Natural killer cell (primary cell): ENCODE results near the gene GLCCI1. TPM values are rescaled to one million over a fixed set of nuclear protein-coding genes. Genes with fewer than 3 reads are reported as not detected.
"Not testable (repeated sequence)": the region's sequence is repeated elsewhere in the genome, so short reads cannot be mapped to it uniquely, and the experiment has no call there.

ENCODE experiments used
- ATAC-seq, 3 donors: fragments of 150-1000 bp in 2 of 3; fragments of 200-7000 bp in 1 of 3; cut with Tn5 transposase; 1 replicate in 1 of 3; 2 replicates in 2 of 3; pipeline ENCODE4 v1.10.0; 2021; ENCODE audit warnings: mild to moderate bottlenecking in 2 of 3, moderate library complexity in 2 of 3
- DNase-seq, 2 donors: peaks; one replicate each; pipeline versions ENCODE4 v3.0.0 to v3.0.0-alpha.2; 2013 to 2021; ENCODE audit warnings: mixed read lengths in 1 of 2
- H3K27ac ChIP-seq: one replicate; pipeline ENCODE4 v1.5.1; 2013; ENCODE audit warnings: mild to moderate bottlenecking, low read length
- H3K27me3 ChIP-seq: one replicate; pipeline ENCODE4 v1.6.1; 2013; ENCODE audit warnings: low read length; ENCODE audit not compliant: control insufficient read depth, insufficient read depth
- H3K36me3 ChIP-seq: one replicate; pipeline ENCODE4 v1.6.1; 2013; ENCODE audit warnings: low read length; ENCODE audit not compliant: control insufficient read depth, insufficient read depth
- H3K4me1 ChIP-seq: one replicate; pipeline ENCODE4 v1.6.1; 2013; ENCODE audit warnings: low read length; ENCODE audit not compliant: control insufficient read depth, insufficient read depth
- H3K4me3 ChIP-seq: one replicate; pipeline ENCODE4 v1.5.1; 2013; ENCODE audit warnings: low read length
- H3K9me3 ChIP-seq: one replicate; pipeline ENCODE4 v1.6.1; 2013; ENCODE audit warnings: low read length; ENCODE audit not compliant: control insufficient read depth, insufficient read depth
- H3K27ac Mint-ChIP-seq, 2 donors: one replicate each; pipeline ENCODE4 v1.8.0; 2022; ENCODE audit warnings: mild to moderate bottlenecking in 2 of 2, mixed read lengths in 2 of 2, moderate library complexity in 1 of 2
- H3K27me3 Mint-ChIP-seq, 2 donors: one replicate each; pipeline ENCODE4 v1.8.0; 2022; ENCODE audit warnings: low read depth in 2 of 2, mixed read lengths in 2 of 2
- H3K36me3 Mint-ChIP-seq: one replicate; pipeline ENCODE4 v1.8.0; 2022; ENCODE audit warnings: mixed read lengths
- H3K4me1 Mint-ChIP-seq, 2 donors: one replicate each; pipeline ENCODE4 v1.8.0; 2022; ENCODE audit warnings: mixed read lengths in 2 of 2
- H3K4me3 Mint-ChIP-seq: one replicate; pipeline ENCODE4 v1.8.0; 2022; ENCODE audit warnings: mild to moderate bottlenecking, moderate library complexity, mixed read lengths
- H3K9me3 Mint-ChIP-seq, 2 donors: one replicate each; pipeline ENCODE4 v1.8.0; 2022; ENCODE audit warnings: mixed read lengths in 2 of 2
- CTCF ChIP-seq: fragments of 200-600 bp; IDR thresholded peaks from one replicate; pipeline ENCODE4 v1.8.0; 2022; ENCODE audit warnings: antibody characterized with exemption
- WGBS: methylation state at CpG from one replicate; pipeline ENCODE4 v1.1.7; 2013; ENCODE audit warnings: missing lambda C conversion rate; ENCODE audit not compliant: insufficient coverage; 5-methylcytosine and 5-hydroxymethylcytosine counted together
- intact Hi-C: fragments of 100-400 bp; cut with micrococcal nuclease; formaldehyde crosslinking; loops from one replicate; pipeline ENCODE4 v1.14.2; 2022
- total RNA-seq, 4 donors: library from RNA; stranded (reverse); fragments of 120-200 nt in 1 of 4; gene quantifications; one replicate each; pipeline versions ENCODE4 v1.2.3 to v1.2.4, GENCODE V29; 2013 to 2022

GLCCI1 gene
- total RNA-seq, 3 donors from 2014 or later (not counting 1 experiment from before 2014, with no cell fraction given) = 70.5 to 132 (median 79.6) TPM

DNA sequence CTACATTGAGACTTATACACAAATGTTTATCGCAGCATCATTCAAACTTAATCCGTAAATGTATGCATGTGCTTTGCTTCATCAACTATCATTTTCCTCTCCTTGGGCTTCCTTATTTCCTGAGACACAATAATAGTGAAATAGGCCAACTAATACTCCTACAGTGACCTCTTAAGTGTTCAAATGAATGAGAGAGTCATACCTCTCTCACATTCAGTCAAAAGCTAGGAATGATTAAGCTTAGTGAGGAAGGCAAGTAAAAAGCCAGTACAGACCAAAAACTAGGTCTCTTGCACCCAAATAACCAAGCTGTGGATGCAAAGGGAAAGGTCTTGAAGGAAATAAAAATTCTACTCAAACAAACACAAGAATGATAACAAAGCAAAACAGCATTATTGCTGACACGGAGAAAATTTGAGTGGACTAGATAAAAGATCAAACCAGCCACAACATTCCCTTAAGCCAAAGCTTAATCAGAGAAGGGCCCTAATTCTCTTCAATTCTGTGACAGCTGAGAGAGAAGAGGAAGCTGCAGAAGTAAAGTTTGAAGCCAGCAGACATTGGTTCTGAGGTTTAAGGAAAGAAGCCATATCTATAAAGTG, 72.3 kb downstream of the GLCCI1 start:
- H3K27me3 Mint-ChIP-seq = no peaks in the 10 kb centered on the region
- H3K4me3 Mint-ChIP-seq = no peak overlapping the region
- H3K27ac Mint-ChIP-seq = peak overlapping the region; percentile 50 to 59
- H3K9me3 Mint-ChIP-seq = no peaks in the 10 kb centered on the region
- intact Hi-C loops = no loop called here
- TF ChIP-seq CTCF = no peak
- DNase-seq (no peak), ATAC-seq (no peak)
- peaks cover 34% of the 10 kb centered on the region for H3K36me3 Mint-ChIP-seq
- peaks cover 24 to 38% of the 10 kb centered on the region in 2 donors for H3K4me1 Mint-ChIP-seq
- peaks cover 16% of the 10 kb centered on the region for H3K36me3 ChIP-seq
- H3K4me3 ChIP-seq = no peak overlapping the region
- no peak overlapping the region for H3K27ac ChIP-seq
- H3K9me3 ChIP-seq = no peaks in the 10 kb centered on the region
- 93% methylated on average over 2 of the region's 3 CpGs for WGBS
- H3K27me3 ChIP-seq = no peaks in the 10 kb centered on the region
- peaks cover 9% of the 10 kb centered on the region for H3K4me1 ChIP-seq

- H3K9me3 ChIP-seq = no peaks in the 10 kb centered on the region
- H3K9me3 Mint-ChIP-seq = no peaks in the 10 kb centered on the region
- peak overlapping the region in 1 of 2 donors; percentile 52 for H3K27ac Mint-ChIP-seq
- WGBS = 96% methylated on average over 3 of the region's 3 CpGs
- no peaks in the 10 kb centered on the region for H3K27me3 ChIP-seq
- H3K36me3 ChIP-seq = peaks cover 14% of the 10 kb centered on the region
- H3K4me1 Mint-ChIP-seq = peaks cover 31 to 36% of the 10 kb centered on the region in 2 donors
- H3K27ac ChIP-seq = no peak overlapping the region
- H3K4me3 Mint-ChIP-seq = no peak overlapping the region
- DNase-seq (no peak), ATAC-seq (no peak)
- no peaks in the 10 kb centered on the region for H3K27me3 Mint-ChIP-seq
- peaks cover 16% of the 10 kb centered on the region for H3K36me3 Mint-ChIP-seq
- no peak for TF ChIP-seq CTCF
- no peak overlapping the region for H3K4me3 ChIP-seq
- peaks cover 6% of the 10 kb centered on the region for H3K4me1 ChIP-seq
- intact Hi-C loops = no loop called here
Observed at GRCh38 chr7:8042796-8043535, 74.4 kb downstream of the GLCCI1 start.

DNA sequence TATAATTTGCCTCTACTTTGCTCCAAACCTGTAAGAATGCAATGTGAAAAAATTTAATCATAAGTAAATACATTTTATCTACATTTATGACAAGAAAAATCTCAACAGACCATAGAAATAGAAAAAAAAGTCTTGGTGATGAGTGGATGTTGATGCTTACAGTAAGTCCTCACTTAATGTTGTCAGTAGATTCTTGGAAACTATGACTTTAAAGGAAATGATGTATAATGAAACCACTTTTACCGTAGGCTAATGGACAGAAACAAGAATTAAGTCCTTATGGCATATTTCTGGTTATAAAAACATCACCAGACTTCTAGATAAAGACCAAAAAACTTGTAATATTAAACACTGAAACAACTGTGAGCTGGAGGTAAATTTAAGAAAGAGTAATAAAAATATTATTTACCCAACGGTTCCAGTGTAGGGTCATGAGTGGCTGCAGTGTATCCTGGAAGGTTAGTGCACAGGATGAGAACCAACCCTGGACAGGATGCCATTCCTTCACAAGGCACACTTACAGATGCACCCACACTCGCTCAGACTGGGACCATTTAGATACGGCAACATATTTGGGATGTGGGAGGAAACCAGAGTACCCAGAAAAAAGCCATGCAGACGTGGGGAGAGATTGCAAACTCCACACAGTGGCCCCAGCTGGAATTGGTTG, 76.3 kb downstream of the GLCCI1 start:
- Mint-ChIP-seq H3K36me3 (peaks cover 16% of the 10 kb centered on the region), H3K4me1 (peaks cover 41 to 44% of the 10 kb centered on the region in 2 donors), H3K9me3 (no peaks in the 10 kb centered on the region), H3K4me3 (no peak overlapping the region), H3K27ac (no peak overlapping the region), H3K27me3 (no peaks in the 10 kb centered on the region)
- 90% methylated on average over 4 of the region's 5 CpGs for WGBS
- H3K4me3 ChIP-seq = no peak overlapping the region
- H3K9me3 ChIP-seq = no peaks in the 10 kb centered on the region
- DNase-seq = no peak
- ATAC-seq = no peak
- H3K4me1 ChIP-seq = peaks cover 6% of the 10 kb centered on the region
- intact Hi-C loops = no loop called here
- no peak for TF ChIP-seq CTCF
- peaks cover 17% of the 10 kb centered on the region for H3K36me3 ChIP-seq
- H3K27me3 ChIP-seq = no peaks in the 10 kb centered on the region
- H3K27ac ChIP-seq = no peak overlapping the region

- H3K27ac ChIP-seq, H3K9me3 Mint-ChIP-seq, intact Hi-C loops, H3K9me3 ChIP-seq, H3K36me3 Mint-ChIP-seq, DNase-seq, H3K27me3 Mint-ChIP-seq, H3K4me3 Mint-ChIP-seq, H3K4me3 ChIP-seq, H3K4me1 ChIP-seq, H3K27me3 ChIP-seq, ATAC-seq: not testable (repeated sequence)
- Mint-ChIP-seq H3K27ac (peak overlapping the region; percentile 17 to 41), H3K4me1 (peaks cover 44 to 46% of the 10 kb centered on the region in 2 donors)
- peaks cover 15% of the 10 kb centered on the region for H3K36me3 ChIP-seq
Observed at GRCh38 chr7:8048067-8048466, 79.5 kb downstream of the GLCCI1 start.
